Stimulated activated naive CD8-positive, alpha-beta T cell treated with anti-CD3 and anti-CD28 coated beads, Interleukin-15, amount 100 ng/mL, for 72 hours (primary cell): ENCODE data around the gene COL23A1.

ENCODE experiments used
- ATAC-seq: fragments of 150-1000 bp; cut with Tn5 transposase; 2 replicates; pipeline ENCODE4 v1.10.0; 2021; ENCODE audit warnings: mild to moderate bottlenecking, moderate library complexity
- DNase-seq, 2 donors: peaks; one replicate each; pipeline ENCODE4 v3.0.0; 2021 to 2022
- H3K27ac Mint-ChIP-seq, 2 donors: one replicate each; pipeline ENCODE4 v1.8.0; 2022; ENCODE audit warnings: mild to moderate bottlenecking in 2 of 2, mixed read lengths in 2 of 2, moderate library complexity in 2 of 2
- H3K27me3 Mint-ChIP-seq: one replicate; pipeline ENCODE4 v1.8.0; 2022; ENCODE audit warnings: mixed read lengths
- H3K4me1 Mint-ChIP-seq: one replicate; pipeline ENCODE4 v1.8.0; 2022; ENCODE audit warnings: mild to moderate bottlenecking, mixed read lengths
- H3K4me3 Mint-ChIP-seq, 2 donors: one replicate each; pipeline ENCODE4 v1.8.0; 2022; ENCODE audit warnings: mild to moderate bottlenecking in 2 of 2, mixed read lengths in 2 of 2, moderate library complexity in 1 of 2
- H3K9me3 Mint-ChIP-seq, 2 donors: one replicate each; pipeline ENCODE4 v1.8.0; 2022; ENCODE audit warnings: mixed read lengths in 2 of 2

COL23A1 gene

GRCh38 chr5:178343306-178343705 lies 246.9 kb downstream of the COL23A1 start:
- no peak overlapping the region for H3K27ac Mint-ChIP-seq
- no peaks in the 10 kb centered on the region for H3K4me1 Mint-ChIP-seq
- no peak overlapping the region for H3K4me3 Mint-ChIP-seq
- DNase-seq (no peak), ATAC-seq (no peak)
- H3K9me3 Mint-ChIP-seq, result no peaks in the 10 kb centered on the region
- no peaks in the 10 kb centered on the region for H3K27me3 Mint-ChIP-seq

DNA sequence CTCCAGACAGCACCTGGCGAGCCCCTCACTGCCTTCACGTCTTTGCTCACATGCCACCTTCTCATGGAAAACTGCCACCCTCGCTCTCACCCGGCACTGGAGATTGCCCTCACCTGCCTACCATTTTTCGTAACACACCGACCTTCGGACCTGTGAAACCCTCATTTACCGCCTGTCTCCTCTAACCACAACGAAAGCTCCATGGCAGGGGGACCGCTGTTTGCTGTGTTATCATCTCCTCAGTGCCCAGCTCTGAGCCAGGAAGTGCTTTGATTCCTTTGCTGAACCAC lies 248.4 kb downstream of the COL23A1 start:
- DNase-seq (no peak), ATAC-seq (no peak)
- Mint-ChIP-seq H3K27ac (peak overlapping the region; percentile 35 to 90), H3K9me3 (no peaks in the 10 kb centered on the region), H3K4me3 (no peak overlapping the region), H3K4me1 (no peaks in the 10 kb centered on the region), H3K27me3 (no peaks in the 10 kb centered on the region)

GRCh38 chr5:178341091-178341850 lies 248.9 kb downstream of the COL23A1 start:
- Mint-ChIP-seq H3K4me3 (no peak overlapping the region), H3K27me3 (no peaks in the 10 kb centered on the region), H3K27ac (peak overlapping the region; percentile 9 to 35), H3K9me3 (no peaks in the 10 kb centered on the region), H3K4me1 (no peaks in the 10 kb centered on the region)
- DNase-seq, result no peak
- ATAC-seq, result no peak

DNA sequence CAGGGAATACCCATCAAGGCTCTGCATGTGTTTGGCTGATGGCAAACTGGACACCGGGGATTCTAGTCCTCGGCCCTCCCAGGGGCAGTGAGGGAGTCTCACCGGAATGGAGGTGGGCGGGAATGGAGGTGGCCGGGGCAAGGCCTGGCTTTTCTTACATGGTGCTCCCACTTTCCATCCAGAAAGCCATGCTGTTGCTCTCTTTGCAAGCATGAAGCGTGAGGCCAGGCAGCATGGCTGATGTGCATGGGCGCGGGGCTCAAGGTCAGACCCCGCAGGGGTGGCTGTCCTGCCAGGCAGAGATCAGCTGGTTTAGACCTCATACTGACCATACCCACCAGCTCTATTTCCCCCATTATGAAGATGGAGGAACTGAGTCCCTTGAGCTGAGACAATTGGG lies 249.6 kb downstream of the COL23A1 start:
- DNase-seq (no peak), ATAC-seq (no peak)
- H3K9me3 Mint-ChIP-seq, result no peaks in the 10 kb centered on the region
- no peaks in the 10 kb centered on the region for H3K4me1 Mint-ChIP-seq
- H3K27me3 Mint-ChIP-seq, result no peaks in the 10 kb centered on the region
- H3K4me3 Mint-ChIP-seq, result no peak overlapping the region
- H3K27ac Mint-ChIP-seq, result no peak overlapping the region

- Mint-ChIP-seq H3K27ac (no peak overlapping the region), H3K27me3 (no peaks in the 10 kb centered on the region), H3K4me1 (no peaks in the 10 kb centered on the region), H3K9me3 (no peaks in the 10 kb centered on the region), H3K4me3 (no peak overlapping the region)
- ATAC-seq, result no peak
- no peak for DNase-seq
These were observed 250.0 kb downstream of the COL23A1 start for GRCh38 chr5:178340187-178340586.

GRCh38 chr5:178339272-178339671 lies 250.9 kb downstream of the COL23A1 start:
- H3K4me1 Mint-ChIP-seq, result no peaks in the 10 kb centered on the region

DNA sequence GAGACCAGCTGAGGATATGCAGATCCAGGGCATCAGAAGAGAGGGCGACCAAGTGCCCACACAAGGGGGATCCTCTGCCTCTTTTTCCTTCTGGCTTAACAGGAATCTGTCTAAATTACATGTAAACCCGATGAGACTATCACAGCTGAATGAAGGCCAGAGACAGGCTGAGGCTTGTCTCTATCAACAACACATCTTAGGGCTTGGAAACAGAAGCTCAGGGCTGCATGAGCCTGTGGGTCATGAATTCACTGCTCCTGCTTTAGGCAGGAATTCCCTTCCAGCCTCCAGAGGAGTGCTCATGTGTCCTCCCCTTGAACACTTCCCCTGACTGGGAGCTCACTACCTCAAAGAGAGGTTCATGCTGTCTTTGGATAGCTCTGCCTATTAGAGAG lies 251.4 kb downstream of the COL23A1 start:
- Mint-ChIP-seq H3K4me3 (no peak overlapping the region), H3K9me3 (no peaks in the 10 kb centered on the region), H3K27ac (no peak overlapping the region), H3K4me1 (no peaks in the 10 kb centered on the region), H3K27me3 (no peaks in the 10 kb centered on the region)
- no peak for ATAC-seq
- DNase-seq, result no peak

More at GRCh38 chr5:178339272-178339671, 250.9 kb downstream of the COL23A1 start:
- Mint-ChIP-seq H3K9me3 (no peaks in the 10 kb centered on the region), H3K27me3 (no peaks in the 10 kb centered on the region), H3K4me3 (no peak overlapping the region), H3K27ac (no peak overlapping the region)
- ATAC-seq (no peak), DNase-seq (no peak)

DNA sequence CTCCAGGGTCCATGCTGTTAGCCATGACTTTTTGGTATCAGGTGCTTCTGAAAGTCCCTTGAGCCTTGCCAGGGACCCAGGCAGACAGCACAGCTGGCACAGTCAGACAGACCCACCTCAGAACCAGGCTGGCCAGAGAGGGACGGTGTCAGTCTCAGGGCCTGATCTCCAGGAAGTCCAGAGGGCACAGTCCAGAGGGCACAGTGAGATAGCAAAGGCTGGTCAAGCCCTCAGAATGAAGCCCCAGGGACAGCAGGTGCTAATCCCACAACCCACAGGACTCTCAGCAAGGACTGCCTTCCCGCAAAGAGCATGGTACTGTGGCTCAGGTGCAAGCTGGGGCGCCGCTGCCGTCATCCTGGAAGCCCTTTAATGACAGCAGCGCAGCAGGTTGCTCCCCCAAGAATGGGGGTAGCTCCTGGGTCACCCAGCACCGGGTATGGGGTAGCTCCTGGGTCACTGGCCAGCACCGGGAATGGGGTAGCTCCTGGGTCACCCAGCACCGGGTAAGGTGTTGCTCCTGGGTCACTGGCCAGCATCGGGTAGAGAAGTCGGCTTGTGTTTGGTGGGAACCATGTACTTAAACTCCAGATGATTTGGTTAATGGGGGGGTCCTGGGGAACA lies 252.0 kb downstream of the COL23A1 start:
- DNase-seq (no peak), ATAC-seq (no peak)
- no peaks in the 10 kb centered on the region for H3K27me3 Mint-ChIP-seq
- H3K4me1 Mint-ChIP-seq, result no peaks in the 10 kb centered on the region
- no peak overlapping the region for H3K4me3 Mint-ChIP-seq
- no peaks in the 10 kb centered on the region for H3K9me3 Mint-ChIP-seq
- no peak overlapping the region for H3K27ac Mint-ChIP-seq

- H3K4me1 Mint-ChIP-seq, result no peaks in the 10 kb centered on the region
- H3K4me3 Mint-ChIP-seq, result no peak overlapping the region
- ATAC-seq, result no peak
- no peak for DNase-seq
- peak overlapping the region in 1 of 2 donors; percentile 67 for H3K27ac Mint-ChIP-seq
- H3K9me3 Mint-ChIP-seq, result no peaks in the 10 kb centered on the region
- no peaks in the 10 kb centered on the region for H3K27me3 Mint-ChIP-seq
These were observed 252.9 kb downstream of the COL23A1 start for GRCh38 chr5:178337334-178337741.

- no peak for ATAC-seq
- H3K4me1 Mint-ChIP-seq, result no peaks in the 10 kb centered on the region
- H3K4me3 Mint-ChIP-seq, result no peak overlapping the region
- DNase-seq, result no peak
- H3K27ac Mint-ChIP-seq, result no peak overlapping the region
- H3K9me3 Mint-ChIP-seq, result no peaks in the 10 kb centered on the region
- no peaks in the 10 kb centered on the region for H3K27me3 Mint-ChIP-seq
These were observed 253.3 kb downstream of the COL23A1 start for GRCh38 chr5:178336889-178337288.

GRCh38 chr5:178335302-178336030 lies 254.7 kb downstream of the COL23A1 start:
- H3K4me1 Mint-ChIP-seq, result peaks cover 9% of the 10 kb centered on the region
- H3K27ac Mint-ChIP-seq, result no peak overlapping the region
- DNase-seq (no peak), ATAC-seq (no peak)
- H3K27me3 Mint-ChIP-seq, result no peaks in the 10 kb centered on the region
- no peak overlapping the region for H3K4me3 Mint-ChIP-seq
- H3K9me3 Mint-ChIP-seq, result no peaks in the 10 kb centered on the region

- ATAC-seq, result no peak
- H3K27ac Mint-ChIP-seq, result no peak overlapping the region
- H3K4me3 Mint-ChIP-seq, result no peak overlapping the region
- DNase-seq, result no peak
- no peaks in the 10 kb centered on the region for H3K9me3 Mint-ChIP-seq
- no peaks in the 10 kb centered on the region for H3K27me3 Mint-ChIP-seq
- peaks cover 11% of the 10 kb centered on the region for H3K4me1 Mint-ChIP-seq
These were observed 255.3 kb downstream of the COL23A1 start for GRCh38 chr5:178334861-178335260.

DNA sequence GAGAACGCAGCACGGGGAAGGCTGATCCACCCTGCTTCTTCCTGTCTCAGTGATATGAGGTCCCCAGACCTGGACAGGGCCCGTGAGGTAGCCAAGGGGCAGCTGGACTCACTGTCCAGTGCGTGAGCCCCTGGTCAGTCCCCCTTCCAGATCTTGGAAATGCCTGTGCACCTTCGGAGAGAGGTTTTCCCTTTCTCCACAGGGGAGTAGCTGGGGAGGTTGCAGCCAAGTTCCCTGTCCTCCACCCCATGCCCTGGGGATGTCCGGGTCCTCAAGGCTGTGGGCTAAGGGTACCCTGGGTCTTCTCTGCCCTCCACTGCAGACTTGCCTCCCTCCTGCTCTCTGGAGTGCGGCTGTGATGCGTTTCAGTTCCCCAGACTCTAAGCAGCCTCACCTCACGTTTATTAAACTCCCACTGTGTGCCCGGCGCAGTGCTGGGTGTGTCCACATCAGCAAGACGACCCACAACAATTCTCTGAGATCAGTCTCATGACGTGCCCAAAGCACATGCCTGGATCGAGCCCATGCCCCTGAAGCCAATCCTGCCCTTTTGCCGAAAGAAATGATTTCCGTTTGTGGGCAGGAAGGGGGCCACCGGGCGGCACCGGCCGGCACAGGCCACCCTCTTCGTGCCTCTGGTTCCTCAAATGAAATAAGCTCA lies 256.2 kb downstream of the COL23A1 start:
- DNase-seq (no peak), ATAC-seq (no peak)
- Mint-ChIP-seq H3K4me3 (no peak overlapping the region), H3K4me1 (peaks cover 11% of the 10 kb centered on the region), H3K9me3 (no peaks in the 10 kb centered on the region), H3K27me3 (no peaks in the 10 kb centered on the region), H3K27ac (no peak overlapping the region)

- Mint-ChIP-seq H3K27ac (no peak overlapping the region), H3K9me3 (no peaks in the 10 kb centered on the region), H3K4me3 (no peak overlapping the region), H3K27me3 (no peaks in the 10 kb centered on the region), H3K4me1 (peaks cover 11% of the 10 kb centered on the region)
- DNase-seq (no peak), ATAC-seq (no peak)
These were observed 258.0 kb downstream of the COL23A1 start for GRCh38 chr5:178332210-178332641.

DNA sequence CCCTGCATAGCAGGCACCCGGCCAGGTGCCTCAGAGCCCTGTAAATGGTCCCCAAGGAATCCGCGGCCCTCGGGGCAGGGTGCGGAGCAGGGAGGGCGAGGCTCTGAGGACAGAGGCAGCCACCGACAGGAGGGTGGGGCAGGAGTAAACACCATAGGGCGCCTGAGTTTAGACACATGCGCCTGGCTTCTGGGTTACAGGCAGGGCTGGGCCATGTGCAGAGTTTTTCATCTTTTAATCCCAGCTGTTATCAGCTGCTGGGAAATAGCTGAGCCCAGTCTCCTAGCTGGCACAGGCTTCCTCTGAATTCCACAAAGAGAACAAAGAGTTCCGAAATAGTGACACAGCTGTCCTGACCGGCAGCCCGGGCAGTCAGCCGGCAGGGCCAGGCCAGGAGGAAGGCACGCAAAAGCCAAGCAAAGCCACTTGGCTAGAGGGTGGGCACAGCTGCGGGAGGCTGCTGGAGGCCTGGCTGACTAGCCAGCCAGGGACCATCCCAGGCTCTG lies 258.6 kb downstream of the COL23A1 start:
- no peak overlapping the region for H3K27ac Mint-ChIP-seq
- DNase-seq (no peak), ATAC-seq (no peak)
- H3K4me3 Mint-ChIP-seq, result no peak overlapping the region
- peaks cover 11% of the 10 kb centered on the region for H3K4me1 Mint-ChIP-seq
- H3K9me3 Mint-ChIP-seq, result no peaks in the 10 kb centered on the region
- no peaks in the 10 kb centered on the region for H3K27me3 Mint-ChIP-seq
